Inflammatory macrophage (primary cell): Measurements from ENCODE around the gene STAT1.
"Not testable (repeated sequence)": the region's sequence is repeated elsewhere in the genome, so short reads cannot be mapped to it uniquely, and the experiment has no call there.

Source experiments
- DNase-seq, 2 donors: peaks; one replicate each; pipeline ENCODE4 v3.0.0-alpha.2; 2020 to 2022

Gene STAT1

DNA sequence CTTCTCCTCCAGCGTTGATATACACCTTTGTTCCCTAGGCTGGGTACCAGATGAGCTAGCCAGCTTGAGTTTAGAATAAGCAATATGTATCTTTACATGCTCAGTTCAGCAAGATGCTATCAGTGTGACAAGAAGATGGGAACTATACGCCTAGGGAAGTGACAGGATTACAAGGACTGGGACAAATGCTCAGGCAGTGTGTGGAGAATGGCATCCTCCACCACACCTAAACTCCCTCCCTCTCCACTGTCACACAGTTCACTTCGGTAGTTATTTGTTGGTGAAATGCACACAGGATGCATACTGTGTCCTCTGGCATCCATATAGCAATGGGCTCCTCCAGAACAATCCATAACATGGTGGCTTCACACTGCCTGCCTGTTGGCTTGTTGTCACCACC, 7.7 kb downstream of the STAT1 start:
- DNase-seq: no peak

DNA sequence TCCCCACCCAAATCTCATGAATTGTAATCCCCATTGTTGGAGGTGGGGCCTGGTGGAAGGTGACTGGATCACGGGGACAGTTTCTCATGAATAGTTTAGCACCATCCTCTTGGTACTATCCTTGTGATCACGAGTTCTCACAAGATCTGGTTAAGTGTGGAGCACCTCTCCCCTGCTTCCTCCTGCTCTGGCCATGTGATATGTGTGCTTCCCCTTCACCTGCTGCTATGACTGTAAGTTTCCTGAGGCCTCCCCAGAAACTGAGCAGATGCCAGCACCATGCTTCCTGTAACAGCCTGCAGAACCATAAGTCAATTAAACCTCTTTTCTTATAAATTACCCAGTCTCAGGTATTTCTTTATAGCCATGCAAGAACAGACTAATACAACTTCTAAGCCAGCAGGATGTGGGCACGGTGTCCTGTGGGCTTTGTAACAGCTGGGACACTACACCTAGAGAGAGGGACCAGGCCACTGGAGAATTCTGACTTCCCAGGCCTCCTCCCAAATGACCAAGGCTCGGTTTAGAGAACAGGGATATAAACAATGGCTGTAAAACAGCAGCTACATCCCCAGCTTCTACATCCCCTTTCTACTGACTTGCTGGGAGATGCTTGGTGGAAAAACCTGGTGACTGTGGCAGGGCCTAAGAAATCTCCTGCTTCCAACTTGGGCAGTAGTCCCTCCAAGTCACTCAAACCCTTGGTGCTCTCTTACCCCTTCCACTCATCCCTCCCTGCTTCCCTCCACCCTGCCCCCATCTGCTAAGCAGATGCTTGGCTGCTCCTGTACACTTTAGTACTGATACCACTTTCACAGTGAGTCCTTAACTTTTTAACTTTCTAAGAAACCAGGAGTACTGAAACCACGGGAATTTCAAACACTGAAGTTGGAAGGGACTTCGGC, 10.3 kb downstream of the STAT1 start:
- no peak for DNase-seq

DNA sequence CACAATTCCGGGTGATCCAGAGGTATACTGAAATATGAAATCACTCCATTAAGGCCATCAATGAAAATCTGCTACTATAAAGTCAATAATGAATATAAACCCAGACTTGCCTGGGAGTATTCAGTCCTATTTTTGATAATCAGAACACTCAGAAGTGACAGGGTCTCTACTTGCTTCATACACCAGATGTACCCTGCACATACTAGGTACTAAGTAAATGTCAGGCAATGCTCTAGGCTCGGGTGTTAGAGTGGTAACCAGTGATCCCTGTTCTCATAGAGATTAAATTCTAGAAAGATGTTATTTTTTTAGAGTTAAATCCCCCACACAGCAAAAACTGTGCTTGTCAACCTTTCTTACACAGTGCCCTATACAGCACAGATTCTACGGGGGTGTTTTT, 12.3 kb downstream of the STAT1 start:
- DNase-seq: no peak

- no peak for DNase-seq
Measured at GRCh38 chr2:191001032-191001431, 12.9 kb downstream of the STAT1 start.

GRCh38 chr2:190999949-191000665, 13.9 kb downstream of the STAT1 start:
- no peak for DNase-seq

DNA sequence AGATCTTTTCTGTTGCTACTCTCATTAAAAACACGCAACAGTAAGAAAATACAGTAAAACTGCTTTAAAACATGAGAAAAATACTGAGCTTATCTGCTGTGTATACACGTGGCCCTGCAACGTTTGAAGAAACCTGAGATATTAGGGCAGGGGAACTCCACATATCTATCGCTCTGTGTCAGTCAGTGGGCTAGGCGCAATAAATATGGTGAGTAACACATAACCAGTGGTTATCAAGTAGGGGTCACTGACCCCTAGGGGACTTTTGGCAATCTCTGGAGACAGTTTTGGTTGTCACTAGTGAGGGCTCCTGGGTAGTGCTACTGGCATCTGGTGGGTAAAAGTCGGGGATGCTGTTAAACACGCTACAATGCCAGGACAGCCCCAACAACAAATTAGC, 14.9 kb downstream of the STAT1 start:
- no peak for DNase-seq

- no peak for DNase-seq
Measured at GRCh38 chr2:190997526-190998113, 16.4 kb downstream of the STAT1 start.

DNA sequence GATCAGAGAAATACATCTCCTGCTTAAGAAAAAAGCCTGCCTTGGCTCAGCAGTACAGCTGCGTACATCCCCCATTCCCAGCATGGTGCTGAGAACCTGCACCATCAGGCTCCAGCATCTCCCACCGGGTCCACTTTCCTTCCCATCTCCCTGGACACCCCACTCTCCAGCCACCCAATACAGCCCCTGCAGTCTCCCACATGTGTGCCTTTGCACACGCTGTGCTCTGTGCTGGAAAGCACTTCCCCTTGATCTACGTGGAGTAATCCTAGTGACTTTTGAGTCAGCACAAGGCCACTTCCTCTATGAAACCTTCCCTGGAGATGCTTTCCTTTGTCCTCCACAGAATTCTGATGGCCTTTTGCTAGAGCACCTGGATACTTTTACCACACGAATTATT, 17.0 kb downstream of the STAT1 start:
- DNase-seq: peak; percentile 84 to 88

DNA sequence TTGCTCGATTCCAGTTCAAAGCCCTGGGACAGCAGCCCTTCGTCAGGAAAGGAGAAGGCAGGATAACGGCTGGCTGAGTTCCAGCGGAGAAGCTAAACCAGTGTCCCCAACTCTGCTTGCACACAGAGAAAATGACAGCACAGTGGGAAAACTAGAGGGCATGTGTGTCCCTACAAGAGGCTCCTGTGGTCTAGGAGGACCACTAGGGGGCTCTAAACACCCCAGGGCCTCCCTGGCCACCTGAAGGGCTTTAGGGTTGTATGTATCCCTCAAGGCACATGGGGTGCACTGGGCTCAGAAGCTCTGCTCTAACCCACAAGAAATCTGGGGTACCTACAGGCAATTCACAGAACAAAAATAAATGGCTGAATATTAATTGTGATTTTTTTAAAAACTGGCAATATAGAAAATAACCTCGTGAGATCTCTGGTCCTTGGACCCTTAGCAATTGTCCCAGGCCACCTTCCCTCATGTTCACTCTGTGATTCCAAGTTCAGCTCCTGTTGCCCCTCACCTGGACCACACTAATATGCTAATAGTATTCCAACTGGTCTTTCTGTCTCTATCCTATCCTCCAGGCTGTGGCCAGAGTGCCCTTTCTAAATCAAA, 17.5 kb downstream of the STAT1 start:
- DNase-seq: peak; percentile 13 to 17

- not testable (repeated sequence) for DNase-seq
Measured at GRCh38 chr2:190995315-190995714, 18.7 kb downstream of the STAT1 start.

GRCh38 chr2:190994148-190994547, 19.8 kb downstream of the STAT1 start:
- DNase-seq: no peak

- DNase-seq: no peak
Measured at GRCh38 chr2:190993292-190993643, 20.7 kb downstream of the STAT1 start.

DNA sequence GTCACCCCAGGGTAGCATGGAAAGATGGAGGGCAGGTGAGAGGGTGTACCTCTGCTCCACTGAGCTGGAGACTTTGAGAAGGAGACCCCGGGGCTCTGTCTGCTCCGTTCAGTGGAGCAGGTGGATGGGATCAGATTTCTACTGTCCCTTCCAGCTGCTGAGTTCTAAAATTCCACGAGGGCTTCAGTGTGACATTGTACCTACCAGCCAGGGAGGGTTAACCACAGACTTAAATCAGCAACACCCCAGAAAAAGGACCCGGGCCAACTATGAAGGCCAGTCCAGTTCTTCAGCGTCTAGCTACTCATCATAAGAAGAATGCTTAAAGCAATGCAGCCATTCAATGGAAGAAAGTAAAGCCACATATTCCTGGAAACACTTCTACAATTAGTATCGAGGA, 23.8 kb downstream of the STAT1 start:
- no peak for DNase-seq

DNA sequence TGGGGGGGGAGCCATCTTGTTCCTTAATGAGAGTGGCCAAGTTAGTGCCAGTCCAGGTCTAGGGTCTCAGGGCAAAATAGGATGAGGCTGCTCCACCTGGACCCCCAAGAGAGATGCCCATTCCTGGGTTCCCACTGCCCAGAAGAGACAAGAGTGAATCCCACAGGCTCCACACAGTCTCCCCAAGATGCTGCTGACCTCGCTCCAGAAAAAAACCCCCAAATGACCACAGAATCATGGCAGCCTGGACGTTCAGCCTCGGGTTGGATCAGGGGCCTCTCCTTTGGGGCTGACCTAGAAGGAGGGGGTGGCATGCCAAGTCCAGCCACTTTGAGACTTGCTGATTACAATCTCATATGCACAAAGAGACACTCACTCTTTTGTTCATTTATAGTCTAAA, 25.1 kb downstream of the STAT1 start:
- no peak for DNase-seq

- DNase-seq: no peak
Measured at GRCh38 chr2:190987938-190988337, 26.0 kb downstream of the STAT1 start.

DNA sequence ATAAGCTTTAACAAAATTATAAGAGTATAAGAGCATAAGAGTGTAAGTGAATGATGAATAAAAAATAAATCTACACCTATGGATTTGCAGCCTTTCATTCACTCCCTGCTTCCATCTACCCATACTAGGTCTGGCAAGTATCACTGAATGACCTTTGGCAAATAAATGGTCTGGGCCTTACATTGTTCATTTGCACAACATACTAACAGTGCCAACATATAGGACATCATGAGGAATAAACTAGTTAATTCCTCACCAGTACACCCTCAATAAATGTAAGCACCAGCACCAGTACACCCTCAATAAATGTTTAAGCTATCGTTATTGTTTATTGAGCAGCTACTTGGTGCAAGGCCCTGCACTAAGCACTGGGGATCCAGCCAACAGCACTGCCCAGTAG, 26.9 kb downstream of the STAT1 start:
- no peak for DNase-seq

GRCh38 chr2:190986221-190986953, 27.6 kb downstream of the STAT1 start:
- no peak for DNase-seq

DNA sequence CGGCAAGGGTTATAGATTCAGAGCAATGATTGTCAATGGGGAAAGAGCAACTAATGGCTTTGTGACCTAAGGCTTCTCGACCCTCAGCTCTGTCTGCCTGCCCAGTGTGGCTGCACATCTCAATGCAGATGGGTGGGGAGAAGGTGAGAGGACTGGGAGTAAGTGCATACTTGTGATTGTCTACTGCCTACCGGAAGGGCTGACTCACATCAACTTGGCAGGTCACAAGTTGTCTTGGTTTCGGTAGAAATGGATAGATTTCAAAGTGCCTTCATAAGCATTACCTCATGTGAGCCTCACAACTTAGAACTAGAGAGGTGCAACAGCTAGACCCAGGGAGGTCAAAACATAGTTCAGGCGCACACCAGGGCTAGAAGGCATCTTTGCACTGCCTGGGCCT, 29.4 kb downstream of the STAT1 start:
- no peak for DNase-seq

DNA sequence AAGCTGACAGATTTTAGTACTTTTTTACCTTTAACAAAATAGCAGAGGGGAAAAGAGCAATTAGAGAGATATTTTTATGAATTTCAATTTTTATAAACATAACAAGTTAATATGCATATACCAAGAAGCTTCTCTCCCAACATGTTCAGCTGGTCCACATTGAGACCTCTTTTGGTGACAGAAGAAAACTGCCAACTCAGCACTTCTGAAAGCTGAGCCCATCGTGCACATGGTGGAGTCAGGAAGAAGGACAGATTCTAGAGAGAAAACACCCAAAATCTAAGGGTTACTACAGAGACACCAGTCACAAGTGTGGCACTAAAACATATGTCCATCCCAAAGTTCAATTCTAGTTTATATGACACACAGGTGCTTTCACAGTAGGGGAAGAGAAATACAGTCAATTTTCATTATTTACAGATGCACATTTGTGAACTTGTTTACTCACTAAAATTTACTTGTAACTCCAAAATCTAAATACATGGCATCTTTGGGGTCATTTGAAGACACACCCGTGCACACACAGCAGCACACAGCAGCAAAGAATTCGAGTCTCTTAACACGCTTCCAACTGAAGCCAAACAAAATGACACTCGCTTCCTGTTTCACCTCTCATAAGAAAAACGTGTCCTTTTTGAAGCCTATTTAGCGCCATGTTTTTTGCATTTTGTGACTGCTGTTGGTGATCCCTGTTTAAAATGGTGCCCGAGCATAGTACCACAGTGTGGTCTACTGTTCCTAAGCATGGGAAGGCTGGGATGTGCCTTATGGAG, 31.5 kb downstream of the STAT1 start:
- DNase-seq: no peak

DNA sequence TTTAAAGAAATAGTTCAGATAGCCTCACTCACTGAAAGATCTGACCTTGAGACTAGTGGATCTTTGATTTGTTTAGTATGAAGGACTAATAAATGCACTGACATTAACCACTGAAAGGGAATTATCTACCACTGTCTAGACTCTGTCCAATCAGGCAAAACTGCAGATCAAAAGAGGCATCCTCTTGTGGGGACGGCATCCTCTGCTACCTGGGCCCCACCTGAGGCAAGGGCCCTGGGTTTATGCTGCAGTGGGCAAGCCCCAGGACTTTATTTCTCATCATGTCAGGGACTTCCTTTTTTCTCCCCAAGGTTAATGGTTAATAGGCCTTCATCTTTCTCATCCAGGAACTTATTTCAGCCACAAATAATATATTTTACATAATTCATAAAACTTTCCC, 32.2 kb downstream of the STAT1 start:
- DNase-seq: no peak

DNA sequence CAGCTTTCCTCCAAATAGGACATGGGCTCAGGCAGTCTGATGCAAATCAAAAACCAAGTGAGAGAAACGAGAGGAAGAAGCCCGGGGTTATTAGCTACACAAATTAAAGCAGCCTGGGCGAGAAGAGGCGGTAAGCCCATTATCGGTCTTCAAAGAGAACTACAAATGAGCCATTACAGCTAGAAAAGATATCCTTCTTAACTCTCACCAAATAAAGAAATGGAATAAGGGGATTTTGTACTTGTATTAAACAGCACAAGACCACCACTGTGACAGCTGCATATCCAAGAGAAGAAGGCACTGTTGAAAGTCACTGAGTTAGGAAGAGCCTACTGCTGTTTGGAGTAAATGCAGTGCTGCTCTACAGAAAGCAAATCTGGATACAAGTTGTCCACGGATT, 32.6 kb downstream of the STAT1 start:
- DNase-seq: no peak
